Stimulated activated naive CD4-positive, alpha-beta T cell treated with Interleukin-2 at 50 U/mL for 16 hours (primary cell): ENCODE measurements around the gene HSF5.

ENCODE experiments used
- DNase-seq: peaks from one replicate; lab custom pipeline; 2025; lab: John Stamatoyannopoulos, UW

The HSF5 gene, protein sequence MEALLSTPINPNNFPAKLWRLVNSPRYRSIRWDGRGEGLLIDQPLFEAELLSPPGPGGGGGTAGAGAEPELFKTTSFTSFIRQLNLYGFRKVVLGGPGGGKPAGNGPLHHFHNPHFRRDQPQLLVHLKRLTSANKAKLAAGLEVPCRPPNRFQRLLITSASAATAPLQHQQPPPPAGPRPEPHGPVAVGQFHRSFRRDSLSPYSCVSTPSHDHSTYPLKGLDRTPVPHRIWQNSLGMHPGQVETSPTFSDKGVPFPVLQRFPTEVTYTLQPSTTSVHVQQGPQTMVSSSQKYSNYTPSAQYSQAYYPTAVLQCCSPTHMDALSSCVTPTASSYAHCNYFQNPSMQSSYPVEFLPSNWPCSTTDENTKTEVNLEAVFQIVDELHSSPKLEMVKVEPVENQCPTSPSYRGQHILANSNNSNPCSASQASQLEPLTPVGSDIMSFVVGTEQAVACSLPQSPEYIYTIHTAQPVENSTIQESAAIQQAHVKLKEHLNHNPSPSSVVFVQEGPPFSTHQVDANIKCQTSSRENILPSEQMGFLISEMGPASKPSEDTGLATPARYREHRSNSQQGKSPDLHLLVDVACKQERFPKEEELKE

DNA sequence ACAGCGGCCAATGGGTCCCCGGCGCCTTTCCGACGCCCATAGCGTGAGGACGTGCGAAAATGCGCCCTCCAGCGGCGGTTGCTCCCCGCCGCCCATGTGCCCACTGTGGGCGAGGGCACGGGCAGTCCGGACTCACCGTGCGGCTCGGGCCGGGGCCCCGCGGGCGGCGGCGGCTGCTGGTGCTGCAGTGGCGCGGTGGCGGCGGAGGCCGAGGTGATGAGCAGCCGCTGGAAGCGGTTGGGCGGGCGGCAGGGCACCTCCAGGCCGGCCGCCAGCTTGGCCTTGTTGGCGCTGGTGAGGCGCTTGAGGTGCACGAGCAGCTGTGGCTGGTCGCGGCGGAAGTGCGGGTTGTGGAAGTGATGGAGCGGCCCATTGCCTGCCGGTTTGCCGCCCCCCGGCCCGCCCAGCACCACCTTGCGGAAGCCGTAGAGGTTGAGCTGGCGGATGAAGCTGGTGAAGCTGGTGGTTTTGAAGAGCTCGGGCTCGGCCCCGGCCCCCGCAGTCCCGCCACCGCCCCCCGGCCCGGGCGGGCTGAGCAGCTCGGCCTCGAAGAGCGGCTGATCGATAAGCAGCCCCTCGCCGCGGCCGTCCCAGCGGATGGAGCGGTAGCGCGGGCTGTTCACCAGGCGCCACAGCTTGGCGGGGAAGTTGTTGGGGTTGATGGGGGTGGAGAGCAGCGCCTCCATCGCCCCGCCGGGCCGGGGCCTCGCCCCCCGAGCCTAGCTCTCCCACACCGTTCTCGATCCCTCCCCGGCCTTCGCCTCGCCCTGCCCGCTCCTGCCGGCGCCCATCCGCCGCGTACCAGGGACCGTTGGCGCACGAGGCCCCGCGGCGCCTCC lies at the start of gene HSF5:
HSF5 (minus strand) TSS at position 820 of the 839 bp plus-strand sequence; CDS start at position 686, 134 bp downstream.
- DNase-seq: peak; percentile 67

DNA sequence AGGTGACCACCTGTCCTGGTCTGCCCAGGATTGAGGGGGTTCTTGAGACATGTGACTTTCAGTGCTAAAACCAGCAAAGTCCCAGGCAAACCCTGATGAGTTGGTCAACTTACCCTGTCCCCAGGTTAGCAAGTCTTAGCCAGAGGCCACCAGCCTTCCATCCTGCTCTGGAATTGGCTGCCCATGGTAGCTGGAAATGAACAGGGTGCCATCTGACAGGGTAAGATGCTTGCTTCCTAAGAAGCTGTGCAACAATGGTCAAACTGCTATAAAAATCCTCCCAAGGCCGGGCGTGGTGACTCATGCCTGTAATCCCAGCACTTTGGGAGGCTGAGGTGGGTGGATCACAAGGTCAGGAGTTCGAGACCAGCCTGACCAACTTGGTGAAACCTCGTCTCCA lies 49.1 kb upstream of the HSF5 start:
- DNase-seq: no peak

DNA sequence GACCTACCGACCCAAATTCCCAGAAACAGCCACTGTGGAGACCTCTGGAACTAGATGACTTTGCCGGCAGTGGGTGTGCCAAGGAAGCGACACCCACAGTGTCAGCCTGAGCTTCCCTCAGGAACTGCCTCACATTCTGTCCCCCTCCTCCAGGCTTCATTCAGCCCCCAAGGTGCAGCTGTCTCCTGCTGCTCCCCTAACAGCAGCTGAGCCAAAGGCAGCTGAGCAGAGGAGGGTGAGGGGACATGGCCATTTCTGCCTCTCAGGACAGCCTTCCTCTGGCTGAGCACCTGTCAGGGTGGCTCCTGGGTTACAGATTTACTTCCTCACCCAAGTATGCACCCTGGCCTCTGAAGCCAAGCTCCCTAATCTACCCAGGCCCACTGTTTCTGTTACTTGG lies 48.3 kb upstream of the HSF5 start:
- DNase-seq: no peak

DNA sequence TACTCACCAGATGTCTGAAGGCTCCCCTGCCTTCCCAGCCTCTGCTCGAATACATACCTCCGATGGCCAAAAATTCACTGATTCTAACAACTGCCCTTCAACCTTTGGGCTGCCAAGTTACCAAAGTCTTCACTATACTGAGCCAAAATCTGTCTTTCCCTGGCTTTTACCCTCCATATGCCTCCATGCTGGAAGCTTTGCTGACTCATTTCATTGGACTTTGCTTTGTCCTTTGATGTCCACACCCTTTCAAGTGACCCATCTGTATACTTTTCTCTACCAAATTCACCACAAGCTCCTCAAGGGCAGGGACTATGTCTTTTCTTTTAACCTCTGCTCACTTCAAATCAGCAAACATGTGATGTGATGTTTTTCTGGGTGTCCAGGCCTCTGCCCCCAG lies 47.2 kb upstream of the HSF5 start:
- DNase-seq: no peak

DNA sequence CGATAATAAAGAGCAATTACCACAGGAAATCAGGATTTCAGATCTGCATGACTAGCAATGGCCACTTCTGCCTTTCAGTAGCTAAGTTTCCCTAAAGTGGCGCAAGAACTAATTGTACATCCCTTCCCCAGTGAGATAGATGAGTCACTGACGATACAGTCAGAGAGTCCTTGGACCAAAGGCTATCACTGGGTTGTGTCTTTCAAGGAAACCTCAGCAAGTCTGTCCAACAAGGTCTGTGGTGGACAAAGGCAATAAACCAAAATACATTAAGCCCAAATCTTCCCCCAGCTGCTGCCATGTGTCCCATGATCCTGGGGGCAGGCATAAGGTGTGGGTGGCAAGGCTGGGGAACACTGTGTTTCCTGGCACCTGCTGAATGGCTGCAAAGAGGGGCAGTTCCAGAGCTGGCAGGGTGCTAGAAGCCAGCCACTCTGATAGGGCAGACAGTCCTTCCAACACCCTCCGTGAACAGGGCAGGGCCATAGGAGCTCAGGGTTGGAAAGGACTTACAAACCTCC lies 46.8 kb upstream of the HSF5 start:
- no peak for DNase-seq

DNA sequence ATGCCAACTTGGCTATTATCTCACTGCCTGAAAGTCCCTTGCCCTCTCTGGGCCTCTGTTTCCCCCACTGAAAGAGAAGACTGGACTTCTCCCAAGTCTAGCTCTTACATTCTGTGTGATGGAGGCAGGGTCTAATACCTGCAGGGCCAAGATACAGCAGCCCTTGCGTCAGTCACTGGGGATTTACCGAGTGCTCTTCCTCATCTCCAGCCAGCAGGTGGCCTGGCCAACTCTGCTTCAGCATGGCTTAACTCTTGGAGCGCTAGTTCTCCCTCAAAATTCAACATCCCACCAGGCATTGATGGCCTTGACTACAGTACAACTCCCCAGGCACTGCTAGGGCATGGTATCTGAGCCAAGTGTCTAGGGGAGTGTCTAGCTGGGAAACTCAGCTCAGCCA lies 46.1 kb upstream of the HSF5 start:
- DNase-seq: no peak

DNA sequence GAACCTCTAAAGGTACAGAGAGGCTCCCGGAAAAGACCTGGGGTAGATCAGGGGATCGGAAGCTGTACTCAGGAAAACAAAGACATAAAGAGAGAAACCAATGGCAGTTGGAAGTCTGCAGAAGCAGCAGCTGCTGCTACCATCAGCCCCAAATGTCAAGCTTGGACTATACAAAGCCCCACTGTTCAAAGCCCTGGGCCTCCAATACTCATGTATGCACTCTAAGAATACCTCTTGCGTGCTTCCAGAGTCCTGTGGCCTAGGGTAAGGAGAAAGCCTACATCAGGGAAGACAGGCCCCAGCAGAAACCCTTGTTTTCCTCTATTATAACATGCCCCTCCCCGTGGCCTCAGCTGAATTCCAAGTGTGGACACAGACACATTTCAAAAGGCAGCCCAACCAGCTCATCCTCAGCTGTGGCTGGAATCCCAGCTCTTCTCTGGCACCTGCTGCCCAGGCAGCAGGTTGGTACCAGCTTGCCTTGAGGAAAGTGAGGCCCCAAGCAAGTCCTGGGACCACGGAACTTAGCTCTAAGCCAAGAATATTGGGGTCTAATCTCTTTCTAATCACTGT lies 45.5 kb upstream of the HSF5 start:
- DNase-seq: no peak

DNA sequence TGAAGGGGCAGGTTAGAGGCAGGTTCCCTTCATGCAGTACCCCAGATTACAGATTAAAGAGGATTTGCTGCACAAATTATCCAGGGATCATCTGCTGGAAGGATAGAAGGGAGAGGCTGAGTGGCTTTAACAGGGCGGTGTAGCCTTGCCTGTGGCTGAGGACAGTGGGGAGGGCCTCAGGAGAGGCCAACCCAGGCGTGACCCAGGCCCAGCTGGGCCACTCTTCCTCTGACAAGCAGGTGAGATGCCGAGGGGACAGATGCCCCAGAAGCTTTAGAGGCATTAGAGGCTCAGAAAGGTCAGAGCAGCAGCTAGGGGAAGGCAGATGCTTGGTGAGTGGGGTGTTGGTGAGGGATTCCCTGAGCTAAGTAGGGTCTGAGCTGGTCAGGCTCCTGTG lies 44.3 kb upstream of the HSF5 start:
- DNase-seq: no peak

DNA sequence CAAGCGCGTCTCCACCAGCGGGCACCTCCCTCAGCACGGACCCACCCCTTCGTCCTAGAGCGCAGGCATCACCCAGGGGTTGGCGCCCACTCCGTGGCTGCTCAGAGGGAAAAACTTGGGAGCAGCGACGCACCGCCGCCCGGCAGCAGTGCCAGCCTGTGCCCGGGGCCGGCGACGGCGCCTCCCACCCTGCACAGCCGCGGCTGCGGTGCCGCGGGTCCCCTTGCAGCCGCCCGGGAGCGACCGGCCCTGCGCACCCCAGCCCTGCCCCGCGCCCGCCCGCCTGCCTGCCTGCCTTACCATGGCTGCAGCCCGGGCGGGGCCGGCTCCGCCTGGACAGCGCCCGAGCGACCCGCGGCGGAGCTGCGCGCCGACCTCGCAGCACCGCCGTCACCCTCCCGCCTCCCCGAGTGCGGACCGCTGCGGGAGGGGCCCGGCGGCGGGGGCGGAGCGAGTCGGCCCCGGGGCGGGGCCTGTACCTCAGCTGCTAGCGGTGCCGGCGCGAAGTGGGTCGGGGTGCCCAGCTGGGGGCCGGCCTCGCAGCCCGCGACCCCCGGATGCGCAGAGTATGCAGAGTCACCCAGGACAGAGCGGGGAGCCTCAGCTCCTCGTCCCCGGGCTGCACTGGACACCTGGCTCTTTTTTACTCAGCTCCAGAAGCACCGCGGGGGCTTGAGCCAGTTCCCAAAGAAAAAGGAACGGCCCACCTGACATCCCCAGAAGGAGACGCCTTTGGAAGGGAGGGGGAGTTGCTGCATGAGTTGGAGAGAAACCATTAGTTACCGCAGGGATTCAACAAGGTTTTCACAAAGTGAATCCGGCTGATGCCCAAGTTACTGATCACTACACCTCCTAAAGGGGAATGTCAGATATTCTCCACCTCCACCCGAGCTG lies 43.7 kb upstream of the HSF5 start:
- peak; percentile 37 for DNase-seq

DNA sequence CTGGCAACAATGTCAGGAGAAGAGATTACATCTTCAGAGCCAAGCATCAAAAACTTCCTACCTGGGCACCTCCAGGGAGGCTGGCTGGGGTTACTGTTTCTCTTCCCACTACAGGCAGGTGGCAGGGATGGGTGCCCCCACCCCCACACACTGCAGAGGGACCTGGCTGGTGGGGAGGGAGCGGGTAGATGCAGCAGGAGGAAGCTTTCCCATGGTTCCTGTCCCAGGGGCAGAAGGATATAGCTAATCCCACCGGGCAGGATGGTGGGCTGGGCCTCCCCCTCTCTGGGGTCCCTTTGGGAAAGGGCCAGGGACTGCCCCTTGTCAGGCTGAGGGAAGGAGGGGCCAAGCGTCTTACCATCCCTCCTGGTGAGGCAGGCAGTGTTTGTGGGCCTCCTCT lies 42.9 kb upstream of the HSF5 start:
- no peak for DNase-seq

DNA sequence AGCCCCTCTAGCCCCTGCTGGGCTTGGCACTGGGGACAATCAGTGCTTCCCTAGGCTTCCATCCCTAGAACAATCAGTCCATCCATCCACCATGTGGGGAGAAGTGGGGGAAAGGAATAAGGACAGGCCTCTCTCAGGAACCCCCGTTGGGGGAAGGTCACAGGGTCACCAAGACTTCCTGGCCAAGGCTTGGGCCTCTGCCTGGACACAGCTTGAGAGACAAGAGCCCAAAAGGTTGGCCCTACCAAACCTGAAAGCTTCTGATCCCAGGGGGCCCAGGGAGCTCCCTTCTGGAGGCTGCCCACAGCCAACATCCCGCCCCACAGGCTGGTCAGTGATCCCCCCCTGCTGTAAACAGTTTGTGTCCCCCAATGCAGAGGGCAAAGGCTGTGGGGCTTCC lies 42.4 kb upstream of the HSF5 start:
- DNase-seq: no peak

DNA sequence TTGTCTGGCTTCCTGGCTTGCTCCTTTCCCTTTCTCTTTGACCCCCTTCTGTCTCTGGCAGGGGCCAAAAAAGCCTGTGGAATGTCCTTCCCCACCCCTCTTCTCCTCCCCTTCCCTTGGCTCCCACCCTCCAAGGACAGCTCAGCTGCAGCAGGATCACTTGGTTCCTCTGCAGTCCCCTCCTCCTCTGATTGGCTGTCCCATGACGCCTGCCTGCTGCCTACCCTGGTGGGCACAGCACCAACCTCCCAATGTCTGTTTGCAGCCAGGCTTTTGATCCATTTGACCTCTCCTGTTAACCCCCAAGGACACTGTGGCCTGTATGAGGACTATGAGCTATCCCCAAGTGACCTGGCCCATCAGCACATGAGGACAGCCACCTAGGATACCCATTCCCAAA lies 41.1 kb upstream of the HSF5 start:
- no peak for DNase-seq

DNA sequence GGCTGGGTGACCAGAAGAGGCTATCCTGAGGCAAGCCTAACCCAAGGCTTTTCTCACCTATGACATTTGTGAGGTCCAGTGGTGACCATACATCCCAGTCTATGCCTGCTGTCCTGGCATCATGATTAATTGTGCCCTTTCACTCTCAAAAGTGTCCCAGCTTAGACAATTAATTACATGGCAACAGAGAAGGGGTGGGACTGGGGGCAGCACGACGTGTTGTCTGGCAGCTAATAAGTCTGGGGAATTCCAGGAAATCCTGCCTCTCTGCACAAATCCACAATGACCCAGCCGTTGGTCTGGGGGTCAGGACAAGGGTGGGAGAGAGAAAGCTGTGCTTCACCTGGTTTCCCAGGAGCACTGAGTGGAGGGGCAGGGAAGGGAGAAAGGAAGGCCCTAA lies 40.2 kb upstream of the HSF5 start:
- no peak for DNase-seq

DNA sequence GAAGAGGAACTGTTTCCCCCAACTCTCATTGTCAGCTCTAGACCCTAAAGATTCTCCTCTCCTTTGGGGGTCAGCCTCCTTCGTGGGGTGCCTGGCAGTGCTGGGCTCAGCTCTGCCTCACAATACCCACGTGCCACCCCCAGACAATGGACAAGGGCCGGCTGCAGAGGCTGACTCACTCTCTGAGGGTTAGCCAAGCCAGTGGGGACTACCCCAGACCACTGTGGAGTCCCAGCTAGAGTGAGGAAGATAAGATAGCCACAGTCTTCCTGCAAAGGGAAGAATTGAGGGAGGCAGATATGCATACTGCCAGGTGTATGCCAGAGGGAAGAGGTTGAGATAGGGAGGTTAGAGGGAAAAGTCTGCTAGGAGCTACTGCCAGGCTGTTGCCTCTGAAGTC lies 39.7 kb upstream of the HSF5 start:
- DNase-seq: no peak

DNA sequence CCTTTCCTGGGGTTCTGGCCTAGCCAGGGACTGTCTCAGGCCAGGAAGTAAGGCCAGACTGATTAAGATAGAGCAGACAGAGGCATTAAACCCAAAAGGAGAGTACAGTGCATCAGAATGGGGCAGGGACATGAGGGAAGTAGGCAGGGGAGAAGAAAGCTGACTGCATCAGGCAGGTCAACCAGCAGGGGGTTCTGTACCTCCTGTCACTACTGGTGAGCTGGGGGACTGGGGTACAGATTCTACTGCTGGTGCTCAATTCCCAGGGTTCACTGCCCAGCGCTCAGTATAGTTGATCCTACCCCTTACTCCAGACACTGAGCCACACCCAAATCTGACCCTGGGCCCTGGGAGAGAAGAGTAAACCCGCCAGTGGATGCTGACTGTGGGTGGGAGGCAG lies 39.1 kb upstream of the HSF5 start:
- no peak for DNase-seq

DNA sequence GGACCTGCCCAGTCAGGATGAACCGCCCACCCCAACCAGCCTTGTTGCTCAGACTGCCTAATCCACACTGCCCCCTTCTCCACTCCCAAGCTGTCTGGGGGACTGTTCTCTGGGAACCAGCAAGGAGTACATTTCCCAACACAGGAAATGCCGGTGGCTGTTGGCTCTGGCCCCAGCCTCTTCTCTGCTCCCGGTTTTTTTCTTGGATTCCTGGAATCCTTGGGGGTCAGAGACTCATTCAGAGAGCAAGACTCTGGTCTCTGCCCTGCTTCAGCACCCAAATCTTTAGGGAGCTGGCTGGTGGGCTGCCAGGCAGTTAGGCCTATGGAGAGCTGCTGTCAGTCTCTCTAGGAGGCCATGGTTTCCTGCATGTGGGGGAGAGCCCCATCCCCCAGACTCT lies 37.0 kb upstream of the HSF5 start:
- DNase-seq: no peak

DNA sequence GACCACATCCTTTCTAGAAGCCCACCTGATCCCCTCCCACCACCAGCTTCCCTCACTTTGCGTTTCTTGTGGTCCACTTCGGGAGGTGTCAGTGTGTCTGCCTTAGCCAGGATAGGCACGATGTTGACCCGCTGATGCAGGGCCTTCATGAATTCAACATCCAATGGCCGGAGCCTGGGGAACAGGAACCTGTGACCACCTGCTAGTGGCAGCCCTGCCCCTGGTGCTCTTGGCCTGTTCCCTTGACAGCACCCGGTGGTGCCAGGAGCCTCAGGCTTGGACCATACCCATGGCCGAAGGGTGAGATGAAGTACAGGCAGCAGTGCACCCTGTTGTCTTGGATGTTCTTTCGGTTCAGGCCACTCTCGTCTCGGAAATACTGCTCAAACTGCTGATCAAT lies 33.5 kb upstream of the HSF5 start:
- DNase-seq: no peak

DNA sequence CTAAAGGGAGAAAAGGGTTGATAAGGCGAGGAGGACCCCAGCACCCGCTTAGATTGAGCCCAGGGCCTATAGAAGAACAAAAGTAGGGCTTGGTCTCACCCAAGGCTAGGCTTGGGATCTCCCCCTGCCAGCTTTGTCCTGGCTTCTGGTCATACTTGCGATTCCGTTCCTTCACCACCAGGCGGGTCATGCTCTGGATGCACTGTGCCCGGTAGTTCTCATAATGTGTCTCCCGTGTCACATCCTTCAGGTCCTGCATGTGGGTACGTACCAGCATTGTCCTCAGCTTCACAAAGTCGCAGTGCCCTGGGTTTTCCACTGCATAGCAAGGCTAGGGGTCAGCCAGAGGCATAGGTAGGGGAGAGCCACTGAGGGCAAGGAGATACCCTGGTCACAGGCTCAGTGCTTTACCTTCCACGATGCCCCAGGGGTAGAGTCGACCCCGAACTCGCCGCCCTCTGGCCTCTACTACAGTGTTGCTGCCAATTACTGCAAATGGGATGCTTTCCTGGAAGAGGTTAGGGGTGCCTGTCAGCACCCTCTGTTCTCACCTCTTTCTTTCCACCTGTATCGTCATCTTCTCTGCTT lies 32.7 kb upstream of the HSF5 start:
- no peak for DNase-seq

DNA sequence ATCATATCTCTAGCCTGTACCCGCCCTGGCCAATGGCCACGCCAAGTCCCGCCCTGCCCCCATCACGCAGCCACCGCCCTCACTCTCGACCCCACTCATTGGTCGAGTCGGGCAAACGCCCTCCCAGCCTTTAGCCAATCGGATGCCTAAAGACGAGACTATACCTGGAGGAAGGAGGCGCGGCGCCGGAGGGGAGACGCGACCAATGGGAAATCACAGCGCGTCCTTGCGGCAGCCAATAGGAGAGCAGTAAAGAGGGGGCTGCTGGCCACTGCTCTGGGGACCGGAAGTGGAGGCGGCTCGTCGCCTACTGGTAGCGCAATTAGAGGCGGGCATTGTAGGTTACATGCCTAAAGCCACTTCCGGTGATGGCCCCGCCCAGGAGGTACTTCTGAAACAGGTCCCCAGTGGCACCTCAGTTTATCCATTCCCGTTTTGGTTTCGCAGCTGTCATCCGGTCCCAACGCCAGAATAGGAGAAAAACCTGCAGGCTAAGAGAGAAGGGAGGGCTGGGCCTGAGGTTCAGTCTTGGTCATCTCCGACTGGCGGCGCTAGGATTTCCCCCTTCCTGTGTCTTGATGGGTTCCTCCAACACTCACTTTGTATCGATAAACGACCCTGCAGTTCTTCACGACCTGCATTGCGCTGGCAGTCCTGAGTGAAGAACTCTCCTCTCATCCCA lies 29.9 kb upstream of the HSF5 start:
- DNase-seq: peak; percentile 100

DNA sequence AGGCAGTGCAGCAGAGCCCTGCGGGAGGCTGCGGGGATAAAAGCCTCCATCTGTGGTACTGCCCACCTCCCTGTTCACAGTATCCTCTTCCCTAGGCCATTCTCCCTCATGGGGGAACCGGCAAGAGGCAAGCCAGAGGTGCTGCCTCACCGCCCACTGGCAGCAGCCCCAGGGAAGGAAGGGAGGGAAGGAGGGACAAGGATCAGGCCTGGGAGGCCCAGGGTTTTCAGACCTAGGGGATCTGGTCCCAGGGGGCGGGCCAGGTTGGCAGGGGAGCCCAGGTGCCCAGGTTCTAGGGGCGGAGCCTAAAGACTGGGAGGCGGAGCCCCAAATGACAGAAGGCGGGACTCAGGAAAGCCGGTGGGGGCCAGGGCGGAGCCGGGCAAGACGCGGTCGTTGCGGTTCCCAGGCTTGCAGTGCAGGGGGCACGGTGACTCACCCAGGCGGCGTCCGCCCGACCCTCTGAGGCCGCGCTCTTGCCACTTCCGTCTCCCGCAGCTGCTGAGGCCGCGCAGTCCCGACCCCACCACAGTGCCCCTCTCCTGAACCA lies 29.2 kb upstream of the HSF5 start:
- DNase-seq: no peak
